HG03558 (cell line): ENCODE data around the gene FMO2.

Experiments used
- ATAC-seq: cut with Tn5 transposase; IDR thresholded peaks from one replicate; pipeline ENCODE4 v1.9.1; 2021; ENCODE audit warnings: moderate number of reproducible peaks; ENCODE audit not compliant: unreplicated experiment; ENCODE audit errors: extremely low read depth

Gene FMO2

GRCh38 chr1:171173069-171173468 lies 12.0 kb upstream of the FMO2 start:
- no peak for ATAC-seq

GRCh38 chr1:171174560-171175294 lies 10.4 kb upstream of the FMO2 start:
- no peak for ATAC-seq

GRCh38 chr1:171177261-171177660 lies 7.8 kb upstream of the FMO2 start:
- no peak for ATAC-seq

- no peak for ATAC-seq
These were observed 5.5 kb upstream of the FMO2 start for GRCh38 chr1:171179318-171180227.

GRCh38 chr1:171180670-171181069 lies 4.4 kb upstream of the FMO2 start:
- no peak for ATAC-seq

- no peak for ATAC-seq
These were observed 3.5 kb downstream of the FMO2 start for GRCh38 chr1:171188388-171189266.

GRCh38 chr1:171191992-171192391 lies 6.9 kb downstream of the FMO2 start:
- ATAC-seq = no peak

- no peak for ATAC-seq
These were observed 10.7 kb downstream of the FMO2 start for GRCh38 chr1:171195767-171196166.

GRCh38 chr1:171196351-171196750 lies 11.3 kb downstream of the FMO2 start:
- ATAC-seq = no peak

GRCh38 chr1:171198081-171198480 lies 13.0 kb downstream of the FMO2 start:
- no peak for ATAC-seq

GRCh38 chr1:171204296-171204695 lies 19.2 kb downstream of the FMO2 start:
- ATAC-seq = no peak

GRCh38 chr1:171206204-171206977 lies 21.3 kb downstream of the FMO2 start:
- ATAC-seq = no peak

- no peak for ATAC-seq
These were observed 21.9 kb downstream of the FMO2 start for GRCh38 chr1:171206978-171207355.

GRCh38 chr1:171207377-171207776 lies 22.3 kb downstream of the FMO2 start:
- ATAC-seq = no peak

GRCh38 chr1:171210355-171210754 lies 25.3 kb downstream of the FMO2 start:
- no peak for ATAC-seq

- ATAC-seq = no peak
These were observed 27.7 kb downstream of the FMO2 start for GRCh38 chr1:171212607-171213351.

GRCh38 chr1:171213559-171214454 lies 28.7 kb downstream of the FMO2 start:
- no peak for ATAC-seq
